Stimulated activated CD4-positive, alpha-beta T cell treated with anti-CD3 and anti-CD28 coated beads, Interleukin-15, amount 100 ng/mL, for 24 hours (primary cell): ENCODE data around the gene BDH2.
A peak's percentile ranks its signal among the peaks of the same experiment; 100 is the strongest.

Source experiments
- DNase-seq: peaks from one replicate; pipeline ENCODE4 v3.0.0-alpha.2; 2020

BDH2 gene

GRCh38 chr4:103099691-103100392, at the start of gene BDH2:
Gene BDH2 (minus strand): TSS chr4:103099834. CDS start chr4:103096254, 3,580 bp downstream.
- peak; percentile 47 for DNase-seq

GRCh38 chr4:103144926-103145325, 45.3 kb upstream of the BDH2 start:
- DNase-seq: no peak

GRCh38 chr4:103137446-103137827, 37.8 kb upstream of the BDH2 start:
- no peak for DNase-seq

- no peak for DNase-seq
Measured at GRCh38 chr4:103136671-103137445, 37.2 kb upstream of the BDH2 start.

- DNase-seq: no peak
Measured at GRCh38 chr4:103129174-103129573, 29.5 kb upstream of the BDH2 start.

GRCh38 chr4:103126126-103126525, 26.5 kb upstream of the BDH2 start:
- DNase-seq: no peak

GRCh38 chr4:103123114-103123513, 23.5 kb upstream of the BDH2 start:
- DNase-seq: no peak

- no peak for DNase-seq
Measured at GRCh38 chr4:103118166-103118565, 18.5 kb upstream of the BDH2 start.

- DNase-seq: no peak
Measured at GRCh38 chr4:103111598-103111997, 12.0 kb upstream of the BDH2 start.

GRCh38 chr4:103108542-103108941, 8.9 kb upstream of the BDH2 start:
- DNase-seq: no peak

GRCh38 chr4:103105558-103106356, 6.1 kb upstream of the BDH2 start:
- DNase-seq: no peak

GRCh38 chr4:103104886-103105285, 5.3 kb upstream of the BDH2 start:
- no peak for DNase-seq

- no peak for DNase-seq
Measured at GRCh38 chr4:103100691-103101090, 1.1 kb upstream of the BDH2 start.

- no peak for DNase-seq
Measured at GRCh38 chr4:103098756-103099440, 736 bp downstream of the BDH2 start.

- DNase-seq: no peak
Measured at GRCh38 chr4:103098341-103098740, 1.3 kb downstream of the BDH2 start.

- no peak for DNase-seq
Measured at GRCh38 chr4:103097112-103097511, 2.5 kb downstream of the BDH2 start.

- DNase-seq: no peak
Measured at GRCh38 chr4:103095080-103095479, 4.6 kb downstream of the BDH2 start.

- no peak for DNase-seq
Measured at GRCh38 chr4:103092245-103092644, 7.4 kb downstream of the BDH2 start.

- DNase-seq: peak; percentile 45
Measured at GRCh38 chr4:103091601-103092223, 7.9 kb downstream of the BDH2 start.

- DNase-seq: no peak
Measured at GRCh38 chr4:103089481-103089880, 10.2 kb downstream of the BDH2 start.

- DNase-seq: no peak
Measured at GRCh38 chr4:103086551-103086950, 13.1 kb downstream of the BDH2 start.

- no peak for DNase-seq
Measured at GRCh38 chr4:103085555-103086196, 14.0 kb downstream of the BDH2 start.
